HEK293 (cell line): ENCODE measurements around the gene HIC1.

Source experiments
- CTCF ChIA-PET: fragments of 350-600 bp; formaldehyde crosslinking; extraction: SDS; loops from one replicate; lab custom pipeline; 2021; ENCODE audit warnings: antibody characterized with exemption; lab: Yijun Ruan, JAX
- POLR2A ChIA-PET: fragments of 300-600 bp; formaldehyde crosslinking; extraction: SDS; loops from one replicate; lab custom pipeline; 2020; ENCODE audit warnings: antibody characterized with exemption, inconsistent platforms; lab: Yijun Ruan, JAX
- H3K27ac ChIP-seq: fragments of 200-500 bp; sonication (Bioruptor generic); 2 replicates; pipeline ENCODE4 v1.5.1; 2014; ENCODE audit warnings: low read depth, low read length, control low read depth, inconsistent platforms; ENCODE audit errors: extremely low read depth
- H3K36me3 ChIP-seq, 2 experiments: fragments of 200-500 bp in 1 of 2; sonication (Bioruptor generic) in 1 of 2; 1 replicate in 1 of 2; 2 replicates in 1 of 2; pipeline ENCODE4 v1.5.1; 2014 to 2017; ENCODE audit warnings: inconsistent platforms in 2 of 2, low read length in 2 of 2; ENCODE audit not compliant: control insufficient read depth in 2 of 2, insufficient read depth in 1 of 2
- H3K4me1 ChIP-seq: fragments of 200-500 bp; sonication (Bioruptor generic); 2 replicates; pipeline ENCODE4 v1.5.1; 2014; ENCODE audit warnings: mild to moderate bottlenecking, low read length, inconsistent platforms; ENCODE audit not compliant: control insufficient read depth, insufficient read depth
- H3K4me3 ChIP-seq: 2 replicates; pipeline ENCODE4 v1.5.1; 2011; ENCODE audit warnings: low read depth, mild to moderate bottlenecking, control low read depth, low read length, moderate library complexity
- H3K9me3 ChIP-seq: fragments of 200-500 bp; sonication (Bioruptor generic); 2 replicates; pipeline ENCODE4 v1.5.1; 2014; ENCODE audit warnings: low read depth, low read length, inconsistent platforms; ENCODE audit not compliant: control insufficient read depth, insufficient read depth
- GFI1B ChIP-seq: fragments of 450-650 bp; formaldehyde crosslinking; IDR thresholded peaks from 2 replicates; pipeline ENCODE4 v1.5.1; 2016; ENCODE audit warnings: missing biosample characterization, missing genetic modification characterization
- GLIS2 ChIP-seq: fragments of 450-650 bp; formaldehyde crosslinking; IDR thresholded peaks from 2 replicates; pipeline ENCODE4 v1.5.1; 2016; ENCODE audit warnings: missing biosample characterization, missing genetic modification characterization
- HOXC10 ChIP-seq: sonication (generic); formaldehyde crosslinking; IDR thresholded peaks from 2 replicates; pipeline ENCODE4 v1.8.1; 2023; ENCODE audit warnings: mild to moderate bottlenecking, missing genetic modification reagents
- KLF10 ChIP-seq: fragments of 450-650 bp; IDR thresholded peaks from 2 replicates; pipeline ENCODE4 v1.5.1; 2018; ENCODE audit warnings: missing biosample characterization, mild to moderate bottlenecking, missing genetic modification characterization
- PRDM1 ChIP-seq: fragments of 450-650 bp; formaldehyde crosslinking; IDR thresholded peaks from 2 replicates; pipeline ENCODE4; 2016; ENCODE audit warnings: missing biosample characterization, missing genetic modification characterization
- RBAK ChIP-seq: fragments of 450-650 bp; formaldehyde crosslinking; IDR thresholded peaks from 2 replicates; pipeline ENCODE4 v1.5.1; 2016; ENCODE audit warnings: missing biosample characterization, missing genetic modification characterization
- SP7 ChIP-seq: fragments of 450-650 bp; formaldehyde crosslinking; IDR thresholded peaks from 2 replicates; pipeline ENCODE4 v1.5.1; 2016; ENCODE audit warnings: missing biosample characterization, missing genetic modification characterization
- ZBTB21 ChIP-seq: fragments of 450-650 bp; formaldehyde crosslinking; IDR thresholded peaks from 2 replicates; pipeline ENCODE4 v1.5.1; 2017; ENCODE audit warnings: missing biosample characterization, missing genetic modification characterization
- ZFHX2 ChIP-seq: fragments of 450-650 bp; formaldehyde crosslinking; conservative IDR thresholded peaks from 2 replicates; pipeline ENCODE4 v1.5.1; 2016; ENCODE audit warnings: missing biosample characterization, missing genetic modification characterization
- ZFP3 ChIP-seq: fragments of 450-650 bp; formaldehyde crosslinking; IDR thresholded peaks from 2 replicates; pipeline ENCODE4 v1.5.1; 2016; ENCODE audit warnings: low read depth, missing biosample characterization, missing genetic modification characterization
- ZFP69B ChIP-seq: fragments of 450-650 bp; formaldehyde crosslinking; IDR thresholded peaks from 2 replicates; pipeline ENCODE4 v1.5.1; 2016; ENCODE audit warnings: missing biosample characterization, missing genetic modification characterization
- ZNF138 ChIP-seq: fragments of 450-650 bp; formaldehyde crosslinking; IDR thresholded peaks from 2 replicates; pipeline ENCODE4 v1.5.1; 2016; ENCODE audit warnings: missing biosample characterization, missing genetic modification characterization, borderline replicate concordance
- ZNF169 ChIP-seq: fragments of 450-650 bp; formaldehyde crosslinking; IDR thresholded peaks from 2 replicates; pipeline ENCODE4 v1.5.1; 2016; ENCODE audit warnings: missing biosample characterization, missing genetic modification characterization
- ZNF175 ChIP-seq: fragments of 450-650 bp; formaldehyde crosslinking; IDR thresholded peaks from 2 replicates; pipeline ENCODE4 v1.5.1; 2016; ENCODE audit warnings: missing biosample characterization, missing genetic modification characterization
- ZNF184 ChIP-seq: fragments of 450-650 bp; IDR thresholded peaks from 2 replicates; pipeline ENCODE4 v1.5.1; 2018; ENCODE audit warnings: missing biosample characterization, mild to moderate bottlenecking, missing genetic modification characterization
- ZNF324 ChIP-seq: fragments of 450-650 bp; formaldehyde crosslinking; IDR thresholded peaks from 2 replicates; pipeline ENCODE4 v1.5.1; 2016; ENCODE audit warnings: missing biosample characterization, missing genetic modification characterization
- ZNF341 ChIP-seq: fragments of 450-650 bp; formaldehyde crosslinking; IDR thresholded peaks from 2 replicates; pipeline ENCODE4; 2016; ENCODE audit warnings: low read depth, missing biosample characterization, missing genetic modification characterization
- ZNF366 ChIP-seq: fragments of 450-650 bp; formaldehyde crosslinking; conservative IDR thresholded peaks from 2 replicates; pipeline ENCODE4 v1.5.1; 2016; ENCODE audit warnings: missing biosample characterization, missing genetic modification characterization
- ZNF561 ChIP-seq: fragments of 450-650 bp; IDR thresholded peaks from 2 replicates; pipeline ENCODE4 v1.5.1; 2018; ENCODE audit warnings: missing biosample characterization, missing genetic modification characterization, borderline replicate concordance
- ZNF585B ChIP-seq: fragments of 450-650 bp; formaldehyde crosslinking; IDR thresholded peaks from 2 replicates; pipeline ENCODE4 v1.5.1; 2016; ENCODE audit warnings: missing biosample characterization, missing genetic modification characterization
- ZNF596 ChIP-seq: fragments of 450-650 bp; IDR thresholded peaks from 2 replicates; pipeline ENCODE4 v1.5.0; 2018; ENCODE audit warnings: missing biosample characterization, mild to moderate bottlenecking, missing genetic modification characterization, moderate library complexity
- ZNF621 ChIP-seq: fragments of 450-650 bp; formaldehyde crosslinking; IDR thresholded peaks from 2 replicates; pipeline ENCODE4 v1.5.1; 2017; ENCODE audit warnings: missing biosample characterization, missing genetic modification characterization
- ZNF623 ChIP-seq: fragments of 450-650 bp; formaldehyde crosslinking; IDR thresholded peaks from 2 replicates; pipeline ENCODE4 v1.5.1; 2016; ENCODE audit warnings: missing biosample characterization, missing genetic modification characterization
- ZNF677 ChIP-seq: fragments of 450-650 bp; IDR thresholded peaks from 2 replicates; pipeline ENCODE4 v1.5.0; 2018; ENCODE audit warnings: missing biosample characterization, mild to moderate bottlenecking, missing genetic modification characterization, moderate library complexity
- ZNF792 ChIP-seq: fragments of 450-650 bp; formaldehyde crosslinking; IDR thresholded peaks from 2 replicates; pipeline ENCODE4 v1.5.1; 2016; ENCODE audit warnings: missing biosample characterization, missing genetic modification characterization
- ZNF830 ChIP-seq: fragments of 450-650 bp; IDR thresholded peaks from 2 replicates; pipeline ENCODE4 v1.5.0; 2018; ENCODE audit warnings: missing biosample characterization, missing genetic modification characterization, low read depth, mild to moderate bottlenecking, moderate library complexity
- TF ChIP-seq, protein P1 (sequence below): fragments of 450-650 bp; formaldehyde crosslinking; IDR thresholded peaks from 2 replicates; pipeline ENCODE4 v1.5.1; 2016; ENCODE audit warnings: missing biosample characterization, missing genetic modification characterization

The HIC1 gene

DNA sequence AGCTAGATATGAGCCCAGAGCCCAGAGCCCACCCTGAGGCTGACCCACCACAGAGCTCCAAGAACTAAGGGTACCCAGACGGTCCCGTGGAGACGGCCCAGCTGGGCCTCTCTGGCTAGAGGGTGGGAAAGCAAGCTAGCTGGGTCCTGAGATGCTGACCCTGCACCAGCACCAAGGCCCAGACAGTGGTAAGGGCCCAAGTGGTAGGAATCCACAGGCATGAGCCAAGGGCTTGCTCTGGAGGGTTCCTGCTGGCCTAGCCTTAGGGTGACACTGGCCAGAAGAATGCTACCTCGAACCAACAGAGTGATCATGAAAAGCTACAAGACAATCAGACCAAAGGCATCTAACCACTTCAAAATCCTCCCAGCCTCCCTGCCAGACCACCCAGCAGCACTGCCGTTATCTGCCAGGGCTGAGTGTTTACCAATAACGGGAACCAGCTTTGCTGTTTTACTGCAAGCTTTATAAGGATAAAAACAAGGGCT, 13.2 kb downstream of the HIC1 start:
- CTCF ChIA-PET, result interaction anchor here (0.6 to 2.2 kb wide), 4 partner anchors 13 to 177 kb away, joined by 3 to 11 read pairs (median 5); partner anchors contain the start of gene HIC1

DNA sequence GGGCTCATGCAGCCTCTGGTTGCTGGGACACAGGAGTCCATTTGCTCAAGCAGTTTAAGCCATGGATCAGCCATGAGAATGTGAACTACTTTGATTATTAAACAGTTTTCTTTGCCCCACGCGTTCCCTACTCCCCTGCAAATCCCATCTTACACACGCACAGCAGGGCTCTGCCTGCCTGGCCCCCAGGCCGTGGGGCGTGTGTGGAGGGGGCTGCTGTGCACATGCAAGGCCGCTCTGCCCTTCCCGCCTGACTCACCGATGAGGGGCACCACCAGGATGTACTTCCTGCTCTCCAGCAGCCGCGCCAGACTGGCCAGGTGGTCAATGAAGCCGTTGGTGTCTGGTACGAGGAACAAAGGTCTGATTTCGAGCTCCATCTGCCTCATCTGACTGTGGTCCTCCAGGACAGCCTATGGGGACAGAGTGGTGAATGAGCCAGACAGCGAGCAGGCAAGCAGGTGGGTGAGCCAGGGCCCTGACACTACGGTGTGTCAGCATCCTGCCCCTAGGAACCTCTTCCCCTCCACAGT, 13.7 kb downstream of the HIC1 start:
- no peaks in the 10 kb centered on the region; the same call in 1 of the 2 replicates for H3K4me1 ChIP-seq
- ChIA-PET CTCF (interaction anchor here (0.6 to 2.2 kb wide), 4 partner anchors 14 to 184 kb away, joined by 3 to 11 read pairs (median 6); partner anchors contain the start of gene HIC1), POLR2A (no interaction called here)
- H3K27ac ChIP-seq, result no peak overlapping the region
- no peaks in the 10 kb centered on the region for H3K9me3 ChIP-seq
- TF ChIP-seq PRDM1 (no peak), HOXC10 (CRISPR knock-in tag) (no peak), SP7 (no peak), ZFP3 (tag by site-specific recombination) (no peak), KLF10 (tag by site-specific recombination) (no peak), ZNF623 (tag by site-specific recombination) (no peak), ZNF561 (no peak), ZNF341 (tag by site-specific recombination) (no peak), ZNF596 (tag by site-specific recombination) (no peak), ZNF366 (tag by site-specific recombination) (no peak), ZBTB21 (no peak), ZFP69B (tag by site-specific recombination) (no peak), ZNF175 (tag by site-specific recombination) (no peak), ZNF324 (tag by site-specific recombination) (no peak), GLIS2 (tag by site-specific recombination) (no peak), ZNF585B (no peak)
- H3K36me3 ChIP-seq, result peaks cover 0 to 84% of the 10 kb centered on the region in 2 experiments; a peak in 1 of 3 replicates
- no peak overlapping the region for H3K4me3 ChIP-seq

More for the DNA sequence above, 13.2 kb downstream of the HIC1 start:
- H3K4me1 ChIP-seq, result no peaks in the 10 kb centered on the region; the same call in 1 of the 2 replicates
- no peak overlapping the region for H3K4me3 ChIP-seq
- POLR2A ChIA-PET, result no interaction called here
- no peak for TF ChIP-seq ZNF792 (tag by site-specific recombination)
- no peak for TF ChIP-seq ZNF138 (tag by site-specific recombination)
- TF ChIP-seq ZNF830, result no peak
- TF ChIP-seq ZNF677 (tag by site-specific recombination), result no peak
- TF ChIP-seq ZNF169 (tag by site-specific recombination), result no peak
- TF ChIP-seq ZFHX2 (tag by site-specific recombination), result no peak
- no peak for TF ChIP-seq GFI1B
- TF ChIP-seq ZNF621 (tag by site-specific recombination), result no peak
- no peak for TF ChIP-seq RBAK (tag by site-specific recombination)
- peaks cover 0 to 84% of the 10 kb centered on the region in 2 experiments; a peak in 1 of 3 replicates for H3K36me3 ChIP-seq
- H3K27ac ChIP-seq, result no peak overlapping the region
- H3K9me3 ChIP-seq, result no peaks in the 10 kb centered on the region

DNA sequence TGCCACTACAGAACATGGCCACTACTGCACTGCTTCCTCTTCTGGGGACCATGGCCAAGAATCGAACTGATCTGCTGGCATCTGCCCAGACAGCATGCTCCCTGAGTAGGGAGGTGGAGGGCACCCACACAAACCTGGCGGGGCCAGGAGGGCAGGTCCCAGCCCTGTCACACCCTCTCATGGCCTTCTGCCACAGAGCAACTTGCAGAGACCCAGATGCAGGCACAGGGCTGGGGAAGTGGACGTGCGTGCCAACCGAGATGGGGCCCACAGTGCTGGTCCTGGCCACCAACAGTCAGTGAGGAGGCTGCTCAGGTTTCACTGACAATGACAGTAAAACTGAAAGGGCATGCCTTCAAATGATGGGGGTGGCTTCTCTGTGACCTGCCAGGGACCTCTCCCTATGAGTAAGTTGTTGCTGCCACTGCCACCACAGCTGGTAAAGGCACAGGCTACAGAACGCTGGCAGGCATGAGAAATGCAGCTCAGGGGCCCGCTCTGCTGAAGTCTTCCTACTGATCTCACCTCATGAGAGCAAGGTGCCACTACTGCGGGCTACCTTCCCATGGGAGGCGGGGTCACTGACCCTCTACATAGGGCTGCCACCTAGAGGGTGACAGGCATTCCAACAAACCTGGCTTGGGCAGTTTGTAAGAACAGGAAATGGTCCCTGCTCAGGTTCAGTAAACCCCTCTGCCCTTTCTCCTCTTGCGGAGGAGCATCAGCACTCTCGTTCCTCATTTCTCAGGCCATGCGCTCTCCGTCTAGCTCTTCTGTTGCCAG, 15.5 kb downstream of the HIC1 start:
- H3K36me3 ChIP-seq, result peaks cover 0 to 67% of the 10 kb centered on the region in 2 experiments; a peak in 1 of 3 replicates
- H3K4me1 ChIP-seq, result no peaks in the 10 kb centered on the region
- CTCF ChIA-PET, result interaction anchor here (1.0 to 1.3 kb wide), 4 partner anchors 17 to 174 kb away, joined by 3 to 5 read pairs (median 4); no protein-coding TSS in a partner anchor
- POLR2A ChIA-PET, result no interaction called here
- no peak overlapping the region for H3K4me3 ChIP-seq
- TF ChIP-seq ZNF184 (tag by site-specific recombination) (no peak), ZFHX2 (tag by site-specific recombination) (peak; percentile 22; the same call in 1 of the 2 replicates)
- TF ChIP-seq, protein P1, sequence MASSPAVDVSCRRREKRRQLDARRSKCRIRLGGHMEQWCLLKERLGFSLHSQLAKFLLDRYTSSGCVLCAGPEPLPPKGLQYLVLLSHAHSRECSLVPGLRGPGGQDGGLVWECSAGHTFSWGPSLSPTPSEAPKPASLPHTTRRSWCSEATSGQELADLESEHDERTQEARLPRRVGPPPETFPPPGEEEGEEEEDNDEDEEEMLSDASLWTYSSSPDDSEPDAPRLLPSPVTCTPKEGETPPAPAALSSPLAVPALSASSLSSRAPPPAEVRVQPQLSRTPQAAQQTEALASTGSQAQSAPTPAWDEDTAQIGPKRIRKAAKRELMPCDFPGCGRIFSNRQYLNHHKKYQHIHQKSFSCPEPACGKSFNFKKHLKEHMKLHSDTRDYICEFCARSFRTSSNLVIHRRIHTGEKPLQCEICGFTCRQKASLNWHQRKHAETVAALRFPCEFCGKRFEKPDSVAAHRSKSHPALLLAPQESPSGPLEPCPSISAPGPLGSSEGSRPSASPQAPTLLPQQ (tag by site-specific recombination), result peak; percentile 55; the same call in 1 of the 2 replicates
- H3K27ac ChIP-seq, result no peak overlapping the region
- no peaks in the 10 kb centered on the region for H3K9me3 ChIP-seq
